HepG2 (cell line): ENCODE measurements around the gene PTPRD. TPM values are rescaled to one million over a fixed set of nuclear protein-coding genes. Genes with fewer than 3 reads are reported as not detected.

ENCODE experiments used
- ATAC-seq: fragments of 200-7000 bp; cut with Tn5 transposase; 3 replicates; pipeline ENCODE4 v1.9.1; 2020; ENCODE audit warnings: mild to moderate bottlenecking, moderate library complexity
- BruUV-seq: library from RNA; stranded (reverse); fragments of 400-500 nt; replicated peaks from 2 replicates; lab custom pipeline; 2021; lab: Mats Ljungman, UMichigan
- CTCF ChIA-PET: fragments of 300-600 bp; formaldehyde crosslinking; extraction: SDS; loops from one replicate; lab custom pipeline; 2021; ENCODE audit warnings: low total read pairs, inconsistent platforms, low intra/inter-chr PET ratio; lab: Yijun Ruan, JAX
- POLR2A ChIA-PET: fragments of 350-600 bp; sonication (Branson Sonifier 250); formaldehyde crosslinking; loops from one replicate; lab custom pipeline; 2020; ENCODE audit warnings: antibody characterized with exemption, inconsistent platforms; lab: Yijun Ruan, JAX
- DNase-seq: peaks from one replicate; pipeline ENCODE4 v3.0.0-alpha.2; 2015; ENCODE audit warnings: low spot score
- FAIRE-seq: peaks from 3 replicates; lab custom pipeline; 2011; peaks lifted over from hg19 to GRCh38; lab: Jason Lieb, UNC
- H2AFZ ChIP-seq: one replicate; pipeline ENCODE4 v1.6.1; 2011; ENCODE audit warnings: low read length, inconsistent platforms
- H3K27ac ChIP-seq: fragments of 300-600 bp; 3 replicates; pipeline ENCODE4 v1.8.0; 2011; ENCODE audit warnings: mixed run types, mild to moderate bottlenecking, mixed read lengths, low read length, inconsistent platforms; ENCODE audit not compliant: insufficient read depth; ENCODE audit errors: extremely low read length
- H3K27me3 ChIP-seq, 2 experiments: fragments of 200-600 bp in 1 of 2; 2 replicates in 1 of 2; 3 replicates in 1 of 2; pipeline versions ENCODE4 v1.6.0 to v1.8.0; 2011; ENCODE audit warnings: low read length in 2 of 2, mild to moderate bottlenecking in 2 of 2, moderate library complexity in 2 of 2, inconsistent platforms in 1 of 2; ENCODE audit not compliant: insufficient read depth in 2 of 2, control insufficient read depth in 1 of 2
- H3K36me3 ChIP-seq, 2 experiments: fragments of 200-600 bp in 1 of 2; replicated peaks in 1 of 2; 2 replicates in 1 of 2; 3 replicates in 1 of 2; pipeline versions ENCODE4 v1.5.1 to v1.8.0; 2011; ENCODE audit warnings: low read length in 2 of 2, inconsistent platforms in 1 of 2; ENCODE audit not compliant: insufficient read depth in 2 of 2, control insufficient read depth in 1 of 2
- H3K4me1 ChIP-seq: 2 replicates; pipeline ENCODE4 v1.5.1; 2012; ENCODE audit warnings: low read length, inconsistent platforms; ENCODE audit not compliant: insufficient read depth
- H3K4me2 ChIP-seq: 2 replicates; pipeline ENCODE4 v1.6.0; 2011; ENCODE audit warnings: low read depth, low read length, inconsistent platforms
- H3K4me3 ChIP-seq, 3 experiments: fragments of 200-600 bp in 1 of 3; sonication (generic), shearing (Covaris generic) in 1 of 3; replicated peaks in 1 of 3; 2 replicates each; pipeline ENCODE4 v1.5.1; 2011 to 2016; ENCODE audit warnings: low read length in 3 of 3, inconsistent platforms in 2 of 3, low read depth in 2 of 3, mild to moderate bottlenecking in 2 of 3, control low read depth in 1 of 3, mixed read lengths in 1 of 3; ENCODE audit not compliant: insufficient read depth in 1 of 3
- H3K79me2 ChIP-seq: one replicate; pipeline ENCODE4 v1.6.1; 2011; ENCODE audit warnings: low read length, inconsistent platforms; ENCODE audit not compliant: insufficient read depth
- H3K9ac ChIP-seq: 2 replicates; pipeline ENCODE4 v1.6.0; 2011; ENCODE audit warnings: mild to moderate bottlenecking, low read depth, low read length, inconsistent platforms; ENCODE audit not compliant: insufficient read depth
- H3K9me3 ChIP-seq: 2 replicates; pipeline ENCODE4 v1.5.1; 2012; ENCODE audit warnings: mild to moderate bottlenecking, low read length
- H4K20me1 ChIP-seq: 2 replicates; pipeline ENCODE4 v1.6.0; 2011; ENCODE audit warnings: inconsistent platforms, mild to moderate bottlenecking, low read length, moderate library complexity; ENCODE audit not compliant: insufficient read depth
- ATF7-NPFF ChIP-seq: sonication (generic); formaldehyde crosslinking; IDR thresholded peaks from 2 replicates; pipeline ENCODE4 v1.8.1; 2023; ENCODE audit warnings: mild to moderate bottlenecking, low read depth, missing genetic modification reagents, moderate library complexity
- CBFB ChIP-seq: sonication (generic); formaldehyde crosslinking; IDR thresholded peaks from 2 replicates; pipeline ENCODE4 v1.4.0; 2020; ENCODE audit warnings: missing genetic modification reagents
- FOSL2 ChIP-seq: sonication (generic); formaldehyde crosslinking; IDR thresholded peaks from 2 replicates; pipeline ENCODE4 v1.4.0; 2020; ENCODE audit warnings: missing genetic modification reagents
- MXD4 ChIP-seq: IDR thresholded peaks from 2 replicates; pipeline ENCODE4 v1.6.1; 2016; ENCODE audit warnings: mild to moderate bottlenecking, missing biosample characterization, missing genetic modification reagents
- PAWR ChIP-seq: sonication (generic); formaldehyde crosslinking; IDR thresholded peaks from 2 replicates; pipeline ENCODE4 v1.4.0; 2020; ENCODE audit warnings: missing genetic modification reagents, mild to moderate bottlenecking, borderline replicate concordance
- SMARCC2 ChIP-seq: fragments of 450-650 bp; IDR thresholded peaks from 2 replicates; pipeline ENCODE4 v1.6.1; 2017; ENCODE audit warnings: antibody characterized with exemption, mild to moderate bottlenecking
- SMC3 ChIP-seq: IDR thresholded peaks from 2 replicates; pipeline ENCODE4 v1.6.1; 2011; ENCODE audit warnings: low read length, improper control_type of control experiment
- SUZ12 ChIP-seq: fragments of 150-350 bp; IDR thresholded peaks from 2 replicates; pipeline ENCODE4 v1.6.1; 2014; ENCODE audit warnings: low read depth, low read length
- ZNF180 ChIP-seq: sonication (generic); formaldehyde crosslinking; IDR thresholded peaks from 2 replicates; pipeline ENCODE4 v1.4.0; 2020; ENCODE audit warnings: low read depth, missing genetic modification reagents, borderline replicate concordance
- ZNF274 ChIP-seq: sonication (generic); formaldehyde crosslinking; IDR thresholded peaks from 2 replicates; pipeline ENCODE4 v1.5.1; 2020; ENCODE audit warnings: mild to moderate bottlenecking, missing genetic modification reagents
- ZNF30 ChIP-seq: sonication (generic); formaldehyde crosslinking; IDR thresholded peaks from 2 replicates; pipeline ENCODE4 v1.5.0; 2020; ENCODE audit warnings: mild to moderate bottlenecking, missing genetic modification reagents
- ZNF337 ChIP-seq: sonication (generic); formaldehyde crosslinking; IDR thresholded peaks from 2 replicates; pipeline ENCODE4 v1.5.1; 2020; ENCODE audit warnings: missing genetic modification reagents, low read depth, mild to moderate bottlenecking, borderline replicate concordance
- ZNF660 ChIP-seq: sonication (generic); formaldehyde crosslinking; IDR thresholded peaks from 2 replicates; pipeline ENCODE4 v1.5.1; 2020; ENCODE audit warnings: mild to moderate bottlenecking, low read depth, missing genetic modification reagents, borderline replicate concordance
- WGBS: methylation state at CpG from one replicate; pipeline ENCODE4 v1.1.6; 2017; ENCODE audit warnings: low lambda C conversion rate; 5-methylcytosine and 5-hydroxymethylcytosine counted together
- in situ Hi-C: cut with HindIII; loops from 2 replicates; pipeline ENCODE4 v1.10.0; 2017; ENCODE audit warnings: low pct_unique_long_range_greater_than_20kb; ENCODE audit not compliant: extremely low pct_ligation_motif_present
- intact Hi-C: fragments of 100-400 bp; cut with micrococcal nuclease; formaldehyde crosslinking; loops from one replicate; pipeline ENCODE4 v1.10.0; 2022; ENCODE audit not compliant: unreplicated experiment
- polyA plus RNA-seq, 8 experiments: library from polyadenylated mRNA; depleted of rRNA in 3 of 8; stranded (reverse) in 7 of 8; unstranded in 1 of 8; fragments of >200 nt; fragmentation: Illumina TruSeq in 4 of 8; extraction: Trizol in 4 of 8; gene quantifications; 2 replicates each; pipeline versions ENCODE4 v1.2.1 to v1.2.3, GENCODE V29; 2011 to 2016; ENCODE audit warnings: low read depth in 4 of 8, missing spikeins in 1 of 8, mixed read lengths in 1 of 8; ENCODE audit not compliant: insufficient read depth in 1 of 8
- total RNA-seq, 5 experiments: library from RNA; depleted of rRNA; stranded (reverse); fragments of >200 nt; fragmentation: Illumina TruSeq; extraction: Trizol; gene quantifications; 2 replicates each; pipeline ENCODE4 v1.2.3, GENCODE V29; 2016; ENCODE audit warnings: low read depth in 1 of 5
- TF ChIP-seq, protein P1 (sequence below): sonication (generic); formaldehyde crosslinking; IDR thresholded peaks from 2 replicates; pipeline ENCODE4 v1.8.0; 2022; ENCODE audit warnings: mild to moderate bottlenecking, missing genetic modification reagents, moderate library complexity
- TF ChIP-seq, protein P2 (sequence below): sonication (generic); formaldehyde crosslinking; IDR thresholded peaks from 2 replicates; pipeline ENCODE4 v1.4.0; 2020; ENCODE audit warnings: missing genetic modification reagents, mild to moderate bottlenecking, borderline replicate concordance

The PTPRD gene
- total and polyA plus RNA-seq, 2 of the 13 experiments (the other 11 are each of a cell fraction or from before 2014, with no cell fraction given): 0.05 TPM; not detected in 1

DNA sequence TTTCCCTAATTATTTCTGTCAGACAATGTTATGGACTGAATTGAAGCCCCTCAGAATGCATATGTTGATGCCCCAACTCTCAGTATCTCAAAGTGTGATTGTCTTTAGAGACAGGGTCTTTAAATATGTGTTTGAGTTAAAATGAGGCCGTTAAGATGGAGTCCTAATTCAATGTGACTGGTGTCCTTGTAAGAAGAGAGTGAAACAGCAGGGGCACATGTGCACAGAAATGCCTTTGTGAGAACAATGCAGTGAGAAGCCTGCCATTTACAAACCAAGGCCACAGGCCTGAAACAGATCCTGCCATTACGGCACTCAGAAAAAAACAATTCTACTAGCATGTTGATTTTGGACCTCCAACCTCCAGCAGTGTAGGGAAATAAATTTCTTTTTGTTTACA, 2330.3 kb downstream of the PTPRD start:
- no peak overlapping the region for H3K4me3 ChIP-seq
- DNase-seq (no peak), ATAC-seq (no peak), FAIRE-seq (no peak)
- H3K9me3 ChIP-seq: peaks cover 89% of the 10 kb centered on the region
- no peak overlapping the region for H3K4me2 ChIP-seq
- intact Hi-C loops (no loop called here), in situ Hi-C loops (no loop called here)
- H3K36me3 ChIP-seq: no peaks in the 10 kb centered on the region
- no peaks in the 10 kb centered on the region for H4K20me1 ChIP-seq
- no peaks in the 10 kb centered on the region for H3K79me2 ChIP-seq
- H3K27ac ChIP-seq: no peak overlapping the region
- TF ChIP-seq, protein P1, sequence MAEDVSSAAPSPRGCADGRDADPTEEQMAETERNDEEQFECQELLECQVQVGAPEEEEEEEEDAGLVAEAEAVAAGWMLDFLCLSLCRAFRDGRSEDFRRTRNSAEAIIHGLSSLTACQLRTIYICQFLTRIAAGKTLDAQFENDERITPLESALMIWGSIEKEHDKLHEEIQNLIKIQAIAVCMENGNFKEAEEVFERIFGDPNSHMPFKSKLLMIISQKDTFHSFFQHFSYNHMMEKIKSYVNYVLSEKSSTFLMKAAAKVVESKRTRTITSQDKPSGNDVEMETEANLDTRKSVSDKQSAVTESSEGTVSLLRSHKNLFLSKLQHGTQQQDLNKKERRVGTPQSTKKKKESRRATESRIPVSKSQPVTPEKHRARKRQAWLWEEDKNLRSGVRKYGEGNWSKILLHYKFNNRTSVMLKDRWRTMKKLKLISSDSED (CRISPR knock-in tag): no peak
- TF ChIP-seq CBFB (no peak), ZNF660 (CRISPR knock-in tag) (no peak), ATF7-NPFF (no peak), ZNF274 (CRISPR knock-in tag) (no peak), SUZ12 (no peak), PAWR (CRISPR knock-in tag) (no peak)
- 12% methylated on average over 2 of the region's 2 CpGs for WGBS
- H3K27me3 ChIP-seq: no peaks in the 10 kb centered on the region
- H3K9ac ChIP-seq: no peak overlapping the region
- no peak overlapping the region for H2AFZ ChIP-seq
- H3K4me1 ChIP-seq: no peaks in the 10 kb centered on the region
- no TSS peak for BruUV-seq
- ChIA-PET POLR2A (no interaction called here), CTCF (no interaction called here)

DNA sequence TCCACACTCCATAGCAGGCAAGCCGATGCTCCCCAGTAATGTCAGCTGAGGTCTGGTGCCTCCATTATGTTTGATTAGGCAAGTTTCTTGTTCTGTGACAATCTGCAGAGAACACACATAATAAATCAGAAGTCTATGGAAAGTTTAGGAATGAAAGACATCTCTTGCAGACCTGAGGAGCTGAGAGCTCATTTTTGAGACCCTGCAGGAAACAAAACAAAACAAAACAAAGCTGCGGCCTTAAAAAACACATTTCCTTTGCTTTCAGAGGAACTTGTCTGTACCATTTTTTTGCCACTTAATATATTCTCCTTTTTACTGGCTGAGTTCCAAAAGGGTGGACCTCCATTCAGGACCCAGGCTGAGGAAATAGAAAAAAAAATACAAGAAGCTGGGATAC, 2332.0 kb downstream of the PTPRD start:
- ChIA-PET CTCF (no interaction called here), POLR2A (no interaction called here)
- WGBS: 40% methylated on average over 2 of the region's 2 CpGs
- in situ Hi-C loops: no loop called here
- no TSS peak for BruUV-seq
- no peak overlapping the region for H3K9ac ChIP-seq
- H2AFZ ChIP-seq: no peak overlapping the region
- no peaks in the 10 kb centered on the region for H3K27me3 ChIP-seq
- H3K27ac ChIP-seq: no peak overlapping the region
- peaks cover 87% of the 10 kb centered on the region for H3K9me3 ChIP-seq
- H3K4me2 ChIP-seq: no peak overlapping the region
- ATAC-seq (no peak), DNase-seq (no peak), FAIRE-seq (no peak)
- H4K20me1 ChIP-seq: no peaks in the 10 kb centered on the region
- H3K36me3 ChIP-seq: no peaks in the 10 kb centered on the region
- intact Hi-C loops: no loop called here
- H3K4me3 ChIP-seq: no peak overlapping the region
- H3K4me1 ChIP-seq: no peaks in the 10 kb centered on the region
- H3K79me2 ChIP-seq: no peaks in the 10 kb centered on the region
- TF ChIP-seq, protein P2, sequence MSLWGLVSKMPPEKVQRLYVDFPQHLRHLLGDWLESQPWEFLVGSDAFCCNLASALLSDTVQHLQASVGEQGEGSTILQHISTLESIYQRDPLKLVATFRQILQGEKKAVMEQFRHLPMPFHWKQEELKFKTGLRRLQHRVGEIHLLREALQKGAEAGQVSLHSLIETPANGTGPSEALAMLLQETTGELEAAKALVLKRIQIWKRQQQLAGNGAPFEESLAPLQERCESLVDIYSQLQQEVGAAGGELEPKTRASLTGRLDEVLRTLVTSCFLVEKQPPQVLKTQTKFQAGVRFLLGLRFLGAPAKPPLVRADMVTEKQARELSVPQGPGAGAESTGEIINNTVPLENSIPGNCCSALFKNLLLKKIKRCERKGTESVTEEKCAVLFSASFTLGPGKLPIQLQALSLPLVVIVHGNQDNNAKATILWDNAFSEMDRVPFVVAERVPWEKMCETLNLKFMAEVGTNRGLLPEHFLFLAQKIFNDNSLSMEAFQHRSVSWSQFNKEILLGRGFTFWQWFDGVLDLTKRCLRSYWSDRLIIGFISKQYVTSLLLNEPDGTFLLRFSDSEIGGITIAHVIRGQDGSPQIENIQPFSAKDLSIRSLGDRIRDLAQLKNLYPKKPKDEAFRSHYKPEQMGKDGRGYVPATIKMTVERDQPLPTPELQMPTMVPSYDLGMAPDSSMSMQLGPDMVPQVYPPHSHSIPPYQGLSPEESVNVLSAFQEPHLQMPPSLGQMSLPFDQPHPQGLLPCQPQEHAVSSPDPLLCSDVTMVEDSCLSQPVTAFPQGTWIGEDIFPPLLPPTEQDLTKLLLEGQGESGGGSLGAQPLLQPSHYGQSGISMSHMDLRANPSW (CRISPR knock-in tag): no peak
- TF ChIP-seq SMARCC2 (no peak), ZNF337 (CRISPR knock-in tag) (no peak), SMC3 (no peak), MXD4 (no peak), ZNF180 (no peak), ZNF30 (CRISPR knock-in tag) (no peak), FOSL2 (CRISPR knock-in tag) (no peak)
